A673 (cell line): Measurements from ENCODE around the gene TNNI3. TPM values are rescaled to one million over a fixed set of nuclear protein-coding genes. Genes with fewer than 3 reads are reported as not detected.
"Not testable (repeated sequence)": the region's sequence is repeated elsewhere in the genome, so short reads cannot be mapped to it uniquely, and the experiment has no call there.

ENCODE experiments used
- Bru-seq: library from RNA; stranded (reverse); fragments of 400-500 nt; gene quantifications from one replicate; lab custom pipeline; 2021; lab: Mats Ljungman, UMichigan
- BruChase-seq, 2 experiments: library from RNA; stranded (reverse); fragments of 400-500 nt; gene quantifications; one replicate each; lab custom pipeline; 2021; lab: Mats Ljungman, UMichigan
- BruUV-seq: library from RNA; stranded (reverse); fragments of 400-500 nt; replicated peaks from 2 replicates; lab custom pipeline; 2021; lab: Mats Ljungman, UMichigan
- CTCF ChIA-PET: fragments of 300-600 bp; sonication (Branson Sonifier 250); formaldehyde crosslinking; loops from one replicate; lab custom pipeline; 2022; ENCODE audit warnings: antibody characterized with exemption; lab: Charles Lee
- POLR2A ChIA-PET: fragments of 300-600 bp; sonication (Branson Sonifier 250); formaldehyde crosslinking; loops from one replicate; lab custom pipeline; 2022; ENCODE audit warnings: antibody characterized with exemption; ENCODE audit not compliant: low non-redundant PET; lab: Charles Lee
- DNase-seq: peaks from one replicate; pipeline ENCODE4 v3.0.0-alpha.2; 2015; ENCODE audit warnings: low spot score
- H3K27ac ChIP-seq: fragments of 200-600 bp; sonication (generic); 2 replicates; pipeline ENCODE4 v1.5.1; 2016; ENCODE audit warnings: mixed run types, low read depth, mild to moderate bottlenecking, mixed read lengths, antibody characterized with exemption, low read length; ENCODE audit not compliant: poor library complexity, severe bottlenecking
- H3K27me3 ChIP-seq: fragments of 200-600 bp; sonication (generic); replicated peaks from 2 replicates; pipeline ENCODE4 v1.6.1; 2017; ENCODE audit warnings: mixed run types, low read depth, mild to moderate bottlenecking, mixed read lengths, antibody characterized with exemption, low read length; ENCODE audit not compliant: insufficient read depth, poor library complexity
- H3K36me3 ChIP-seq: fragments of 200-600 bp; sonication (generic); 2 replicates; pipeline ENCODE4 v1.6.1; 2016; ENCODE audit warnings: mixed run types, mild to moderate bottlenecking, mixed read lengths, antibody characterized with exemption, low read length; ENCODE audit not compliant: insufficient read depth, poor library complexity, severe bottlenecking
- H3K4me1 ChIP-seq: fragments of 200-600 bp; sonication (generic); 2 replicates; pipeline ENCODE4 v1.6.1; 2017; ENCODE audit warnings: mixed run types, mild to moderate bottlenecking, mixed read lengths, antibody characterized with exemption, low read length; ENCODE audit not compliant: insufficient read depth, poor library complexity, severe bottlenecking
- H3K4me3 ChIP-seq: fragments of 200-600 bp; sonication (generic); 2 replicates; pipeline ENCODE4 v1.5.1; 2016; ENCODE audit warnings: low read depth, mixed run types, mild to moderate bottlenecking, mixed read lengths, low read length; ENCODE audit not compliant: poor library complexity, severe bottlenecking
- H3K9me3 ChIP-seq: fragments of 200-600 bp; sonication (generic); 2 replicates; pipeline ENCODE4 v1.6.1; 2016; ENCODE audit warnings: mixed run types, low read depth, mild to moderate bottlenecking, mixed read lengths, antibody characterized with exemption, low read length; ENCODE audit not compliant: poor library complexity, severe bottlenecking
- EZH2 ChIP-seq: fragments of 200-600 bp; sonication (generic); IDR thresholded peaks from 2 replicates; pipeline ENCODE4 v1.6.1; 2017; ENCODE audit warnings: borderline replicate concordance, low read depth, mild to moderate bottlenecking, mixed read lengths, antibody characterized with exemption, low read length; ENCODE audit not compliant: poor library complexity, severe bottlenecking
- intact Hi-C: fragments of 100-400 bp; cut with micrococcal nuclease; formaldehyde crosslinking; loops from one replicate; pipeline ENCODE4 v1.10.0; 2022; ENCODE audit not compliant: unreplicated experiment
- long read RNA-seq: library from polyadenylated mRNA; stranded (forward); transcript quantifications from one replicate; pipeline ENCODE4 v2.0.0, GENCODE V29; 2022
- total RNA-seq: library from RNA; stranded (reverse); gene quantifications from 2 replicates; pipeline ENCODE4 v1.2.3, GENCODE V29; 2021
- TF ChIP-seq, protein P1 (sequence below): fragments of 300-800, 200-600 bp; sonication (generic); conservative IDR thresholded peaks from 2 replicates; pipeline ENCODE4 v1.5.1; 2017; ENCODE audit warnings: low read depth, mild to moderate bottlenecking, antibody characterized with exemption, low read length, moderate library complexity, mixed read lengths

The TNNI3 gene
- 12.8 and 16.5 TPM in 2 replicates for total RNA-seq
- Bru-seq, nascent RNA = percentile 42 among the genes with signal in this experiment
- BruChase-seq, experiment 1, labeled RNA remaining after a 2-hour chase = percentile 43 among the genes with signal in this experiment
- percentile 56 among the genes with signal in this experiment for BruChase-seq, experiment 2, labeled RNA remaining after a 6-hour chase
- long read RNA-seq, transcript TNNI3-202 (4 exons, 699 nt) = major isoform, 15 of 18 reads
- long read RNA-seq, partial matches to known transcripts = 0 of 18 reads
- long read RNA-seq, other reads (novel, unspliced or antisense) = 0 of 18 reads

- ChIA-PET CTCF (no interaction called here), POLR2A (interaction anchor here (0.7 kb wide), 1 partner anchor 10 kb away, joined by 4 read pairs; no protein-coding TSS in a partner anchor)
- no peaks in the 10 kb centered on the region for H3K36me3 ChIP-seq
- no peak for DNase-seq
- BruUV-seq = no TSS peak
- TF ChIP-seq EZH2 = no peak
- TF ChIP-seq, protein P1, sequence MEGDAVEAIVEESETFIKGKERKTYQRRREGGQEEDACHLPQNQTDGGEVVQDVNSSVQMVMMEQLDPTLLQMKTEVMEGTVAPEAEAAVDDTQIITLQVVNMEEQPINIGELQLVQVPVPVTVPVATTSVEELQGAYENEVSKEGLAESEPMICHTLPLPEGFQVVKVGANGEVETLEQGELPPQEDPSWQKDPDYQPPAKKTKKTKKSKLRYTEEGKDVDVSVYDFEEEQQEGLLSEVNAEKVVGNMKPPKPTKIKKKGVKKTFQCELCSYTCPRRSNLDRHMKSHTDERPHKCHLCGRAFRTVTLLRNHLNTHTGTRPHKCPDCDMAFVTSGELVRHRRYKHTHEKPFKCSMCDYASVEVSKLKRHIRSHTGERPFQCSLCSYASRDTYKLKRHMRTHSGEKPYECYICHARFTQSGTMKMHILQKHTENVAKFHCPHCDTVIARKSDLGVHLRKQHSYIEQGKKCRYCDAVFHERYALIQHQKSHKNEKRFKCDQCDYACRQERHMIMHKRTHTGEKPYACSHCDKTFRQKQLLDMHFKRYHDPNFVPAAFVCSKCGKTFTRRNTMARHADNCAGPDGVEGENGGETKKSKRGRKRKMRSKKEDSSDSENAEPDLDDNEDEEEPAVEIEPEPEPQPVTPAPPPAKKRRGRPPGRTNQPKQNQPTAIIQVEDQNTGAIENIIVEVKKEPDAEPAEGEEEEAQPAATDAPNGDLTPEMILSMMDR = no peak
- intact Hi-C loops = no loop called here
- H3K4me3 ChIP-seq = peak within 1 kb of the TSS; percentile 61
- no peak within 1 kb of the TSS for H3K27ac ChIP-seq
- peaks cover 10% of the 10 kb centered on the region for H3K27me3 ChIP-seq
- H3K9me3 ChIP-seq = no peaks in the 10 kb centered on the region
- peaks cover 19% of the 10 kb centered on the region for H3K4me1 ChIP-seq
These were observed at the start of gene TNNI3 for GRCh38 chr19:55157064-55157908. TSS of gene TNNI3 (minus strand) at chr19:55157732. CDS start at chr19:55157589, 143 bp downstream.

- intact Hi-C loops = no loop called here
- CTCF ChIA-PET = no interaction called here
These were observed 49.4 kb upstream of the TNNI3 start for GRCh38 chr19:55206664-55207500.

DNA sequence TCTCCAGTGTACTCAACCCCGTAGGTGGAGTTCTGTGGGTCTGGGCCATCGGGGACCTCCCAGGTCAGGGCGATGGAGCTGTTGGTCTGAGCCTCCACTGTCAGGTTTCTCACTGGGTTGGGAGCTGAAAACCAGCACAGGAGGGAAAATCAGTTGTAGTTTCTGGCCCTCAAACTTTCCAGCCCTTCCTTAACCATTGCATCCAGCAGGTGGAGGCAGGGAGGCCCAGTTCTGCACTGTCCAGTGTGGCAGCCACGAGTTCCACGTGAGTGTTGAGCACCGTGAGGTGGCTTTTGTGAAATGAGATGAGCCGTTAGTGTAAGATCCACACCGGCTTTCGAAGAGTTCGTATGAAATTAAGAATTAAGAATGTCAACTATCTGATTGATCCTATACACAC lies 44.7 kb upstream of the TNNI3 start:
- POLR2A ChIA-PET, CTCF ChIA-PET, H3K4me1 ChIP-seq, DNase-seq, H3K4me3 ChIP-seq, H3K36me3 ChIP-seq, intact Hi-C loops, H3K27ac ChIP-seq, H3K27me3 ChIP-seq, H3K9me3 ChIP-seq, BruUV-seq: not testable (repeated sequence)

More at GRCh38 chr19:55206664-55207500, 49.4 kb upstream of the TNNI3 start:
- H3K9me3 ChIP-seq = no peaks in the 10 kb centered on the region
- H3K27ac ChIP-seq = no peak overlapping the region
- H3K36me3 ChIP-seq = no peaks in the 10 kb centered on the region
- no TSS peak for BruUV-seq
- peak; percentile 74 for DNase-seq
- H3K27me3 ChIP-seq = no peaks in the 10 kb centered on the region
- H3K4me1 ChIP-seq = no peaks in the 10 kb centered on the region
- TF ChIP-seq, protein P1 = no peak
- no peak for TF ChIP-seq EZH2
- H3K4me3 ChIP-seq = no peak overlapping the region
- POLR2A ChIA-PET = no interaction called here
